Measurements from ENCODE around the gene STAB2. TPM values are rescaled to one million over a fixed set of nuclear protein-coding genes. Genes with fewer than 3 reads are reported as not detected.
A peak's percentile ranks its signal among the peaks of the same experiment; 100 is the strongest.

Gene STAB2
- total RNA-seq, 1 experiment from 2014 or later = not detected

DNA sequence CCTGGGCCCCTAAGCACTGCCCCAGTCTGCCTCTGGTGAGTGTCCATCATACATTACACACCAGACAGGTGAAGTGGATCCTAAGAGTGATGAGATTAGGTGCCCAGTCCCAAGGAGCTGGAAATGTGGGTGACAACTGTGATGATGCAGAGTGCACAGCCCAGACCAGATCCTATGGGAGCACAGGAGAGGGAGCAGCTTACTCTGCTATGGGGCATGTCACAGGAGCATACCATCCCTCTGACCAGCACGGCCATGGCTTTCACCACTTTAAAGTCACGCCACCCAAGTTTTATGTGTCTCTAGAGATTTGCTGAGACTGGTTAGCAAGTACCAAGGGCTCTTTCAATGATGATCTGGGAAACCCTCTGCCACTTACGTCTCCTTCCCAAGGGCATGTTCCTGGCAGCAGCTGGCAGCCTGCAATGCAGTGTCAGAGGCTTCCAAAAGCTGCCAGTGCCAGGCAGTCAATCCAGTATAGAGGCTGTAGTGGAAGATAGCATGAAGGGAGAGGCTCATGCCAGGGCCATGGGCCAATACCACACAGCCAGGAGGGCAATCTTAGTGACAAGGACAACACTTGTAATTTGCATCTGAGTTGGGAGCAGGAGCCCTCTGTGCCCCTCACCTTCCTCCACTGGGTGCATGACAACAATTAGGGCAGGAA lies 40.2 kb downstream of the STAB2 start:
- Mint-ChIP-seq H3K27me3 (ENCODE audit: insufficient read depth, unreplicated experiment) (no peaks in the 10 kb centered on the region), H3K36me3 (ENCODE audit: insufficient read depth, unreplicated experiment) (no peaks in the 10 kb centered on the region), H3K4me1 (ENCODE audit: insufficient read depth, unreplicated experiment) (no peaks in the 10 kb centered on the region), H3K4me3 (ENCODE audit: unreplicated experiment) (no peak overlapping the region), H3K27ac (ENCODE audit: low read depth, unreplicated experiment) (no peak overlapping the region), H3K9me3 (ENCODE audit: unreplicated experiment) (no peaks in the 10 kb centered on the region)
- ChIA-PET POLR2A (interaction anchor here (1.1 kb wide), 1 partner anchor 302 kb away, joined by 4 read pairs; the partner anchor contains the start of gene HSP90B1), CTCF (interaction anchor here (0.6 to 2.5 kb wide), 9 partner anchors 8 to 482 kb away, joined by 3 to 15 read pairs (median 3); no protein-coding TSS in a partner anchor)
- no TSS peak for BruUV-seq (replicated peaks)
- intact Hi-C loops (cut with micrococcal nuclease) = no loop called here
- DNase-seq (ENCODE audit: unreplicated experiment) = no peak
- TF ChIP-seq CTCF (IDR thresholded peaks at IDR 0.05; ENCODE audit: unreplicated experiment) = no peak

GRCh38 chr12:103632554-103633216 lies 45.6 kb downstream of the STAB2 start:
- TF ChIP-seq CTCF (IDR thresholded peaks at IDR 0.05; ENCODE audit: unreplicated experiment) = peak; percentile 99
- no TSS peak for BruUV-seq (replicated peaks)
- no peaks in the 10 kb centered on the region for H3K9me3 Mint-ChIP-seq (ENCODE audit: unreplicated experiment)
- no peak overlapping the region for H3K27ac Mint-ChIP-seq (ENCODE audit: low read depth, unreplicated experiment)
- no peaks in the 10 kb centered on the region for H3K4me1 Mint-ChIP-seq (ENCODE audit: insufficient read depth, unreplicated experiment)
- DNase-seq (ENCODE audit: unreplicated experiment) = peak; percentile 82
- intact Hi-C loops (cut with micrococcal nuclease) = loop anchor here (1.0 to 5.0 kb wide), 5 partner anchors 46 to 684 kb away; partner anchors contain the start of genes C12orf42 and STAB2
- H3K4me3 Mint-ChIP-seq (ENCODE audit: unreplicated experiment) = no peak overlapping the region
- ChIA-PET CTCF (interaction anchor here (0.6 to 2.3 kb wide), 20 partner anchors 8 to 785 kb away, joined by 3 to 9 read pairs (median 3); no protein-coding TSS in a partner anchor), POLR2A (interaction anchor here (0.6 kb wide), 1 partner anchor 51 kb away, joined by 3 read pairs; no protein-coding TSS in a partner anchor)
- no peaks in the 10 kb centered on the region for H3K36me3 Mint-ChIP-seq (ENCODE audit: insufficient read depth, unreplicated experiment)
- no peaks in the 10 kb centered on the region for H3K27me3 Mint-ChIP-seq (ENCODE audit: insufficient read depth, unreplicated experiment)

DNA sequence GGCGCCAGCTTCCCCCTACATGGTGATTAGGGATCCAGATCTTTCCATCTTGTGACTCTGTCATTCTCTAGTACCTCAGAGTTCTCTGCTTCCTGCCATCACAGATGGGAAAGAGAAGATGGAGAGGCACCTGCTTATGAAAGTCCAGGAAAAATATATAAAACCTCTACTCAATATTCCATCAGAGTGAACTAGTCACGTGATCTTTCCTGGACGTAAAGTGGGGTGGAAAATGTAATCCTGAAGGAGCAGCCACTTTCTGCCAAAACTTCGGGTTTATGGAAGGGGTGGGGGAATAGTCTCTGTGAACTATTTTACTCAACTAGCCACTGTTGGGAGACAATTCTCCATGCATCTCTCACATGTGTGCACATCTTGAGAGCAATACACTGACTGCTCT lies 47.7 kb downstream of the STAB2 start:
- Mint-ChIP-seq H3K9me3 (ENCODE audit: unreplicated experiment) (no peaks in the 10 kb centered on the region), H3K27me3 (ENCODE audit: insufficient read depth, unreplicated experiment) (no peaks in the 10 kb centered on the region), H3K4me3 (ENCODE audit: unreplicated experiment) (no peak overlapping the region), H3K27ac (ENCODE audit: low read depth, unreplicated experiment) (no peak overlapping the region), H3K4me1 (ENCODE audit: insufficient read depth, unreplicated experiment) (no peaks in the 10 kb centered on the region), H3K36me3 (ENCODE audit: insufficient read depth, unreplicated experiment) (no peaks in the 10 kb centered on the region)
- no peak for DNase-seq (ENCODE audit: unreplicated experiment)
- CTCF ChIA-PET = interaction anchor here (1.0 kb wide), 1 partner anchor 207 kb away, joined by 4 read pairs; the partner anchor contains the start of gene NT5DC3
- POLR2A ChIA-PET = no interaction called here
- intact Hi-C loops (cut with micrococcal nuclease) = loop anchor here (5.0 kb wide), 1 partner anchor 137 kb away; the partner anchor contains the start of gene C12orf42
- TF ChIP-seq CTCF (IDR thresholded peaks at IDR 0.05; ENCODE audit: unreplicated experiment) = no peak
- BruUV-seq (replicated peaks) = no TSS peak

GRCh38 chr12:103635419-103635818 lies 48.3 kb downstream of the STAB2 start:
- intact Hi-C loops (cut with micrococcal nuclease) = no loop called here
- Mint-ChIP-seq H3K36me3 (ENCODE audit: insufficient read depth, unreplicated experiment) (no peaks in the 10 kb centered on the region), H3K4me1 (ENCODE audit: insufficient read depth, unreplicated experiment) (no peaks in the 10 kb centered on the region), H3K9me3 (ENCODE audit: unreplicated experiment) (no peaks in the 10 kb centered on the region), H3K27ac (ENCODE audit: low read depth, unreplicated experiment) (no peak overlapping the region), H3K27me3 (ENCODE audit: insufficient read depth, unreplicated experiment) (no peaks in the 10 kb centered on the region), H3K4me3 (ENCODE audit: unreplicated experiment) (no peak overlapping the region)
- no peak for TF ChIP-seq CTCF (IDR thresholded peaks at IDR 0.05; ENCODE audit: unreplicated experiment)
- no peak for DNase-seq (ENCODE audit: unreplicated experiment)
- POLR2A ChIA-PET = no interaction called here
- no TSS peak for BruUV-seq (replicated peaks)
- CTCF ChIA-PET = interaction anchor here (0.6 kb wide), 3 partner anchors 9 to 228 kb away, joined by 3 to 4 read pairs (median 3); no protein-coding TSS in a partner anchor
